Left cardiac atrium (tissue), 4 donors: ENCODE results near the gene PRMT1. TPM values are rescaled to one million over a fixed set of nuclear protein-coding genes. Genes with fewer than 3 reads are reported as not detected.
"Not testable (repeated sequence)": the region's sequence is repeated elsewhere in the genome, so short reads cannot be mapped to it uniquely, and the experiment has no call there.

Source experiments
- ATAC-seq, 2 donors: fragments of 200-7000 bp; cut with Tn5 transposase; one replicate each; pipeline ENCODE4 v1.9.1; 2020; ENCODE audit warnings: mild to moderate bottlenecking in 2 of 2, moderate library complexity in 2 of 2
- DNase-seq: peaks from one replicate; pipeline ENCODE4 v3.0.0-alpha.2; 2020
- intact Hi-C, 2 donors: fragments of 100-400 bp; cut with DNase I; formaldehyde crosslinking; loops; one replicate each; pipeline versions ENCODE4 v1.14.1 to v1.15.1; 2022 to 2023
- microRNA-seq, 2 donors: library from miRNA; unstranded; fragments of <30 nt; microRNA quantifications; one replicate each; pipeline ENCODE4 v1.2.0, GENCODE V29; 2020
- total RNA-seq, 2 donors: library from RNA; stranded (reverse); fragmentation: NEBNext Ultra II Directional; extraction: Animal tissue kit (Norgen Biotek cat#: 25700); gene quantifications; one replicate each; pipeline ENCODE4 v1.2.1, GENCODE V29; 2021
- donor health status: DM: no; HTN: yes; CAD: no.
- donor health status: DM: no; HTN: yes; CAD: no; lungs with severe emphysema.
- donor health status: DM: yes; HTN: yes; CAD: no.
- donor health status: Dilated cardiomyopathy.

PRMT1 gene
- total RNA-seq, 2 donors from 2014 or later, result 137 to 159 TPM

- intact Hi-C loops, result no loop called here
- DNase-seq (no peak), ATAC-seq (no peak)
Measured at GRCh38 chr19:49704888-49705642, 28.0 kb downstream of the PRMT1 start.

- intact Hi-C loops, result no loop called here
Measured at GRCh38 chr19:49705919-49706318, 28.8 kb downstream of the PRMT1 start.

GRCh38 chr19:49710372-49710951 lies 33.4 kb downstream of the PRMT1 start:
- no peak for ATAC-seq
- no peak for DNase-seq
- intact Hi-C loops, result no loop called here

More at GRCh38 chr19:49705919-49706318, 28.8 kb downstream of the PRMT1 start:
- ATAC-seq (no peak), DNase-seq (no peak)

- ATAC-seq, result peak; percentile 53 to 54
- peak; percentile 59 for DNase-seq
- intact Hi-C loops, result no loop called here
Measured at GRCh38 chr19:49712397-49712859, 35.4 kb downstream of the PRMT1 start.

- intact Hi-C loops, result no loop called here
- no peak for ATAC-seq
- no peak for DNase-seq
Measured at GRCh38 chr19:49713236-49713845, 36.3 kb downstream of the PRMT1 start.

GRCh38 chr19:49716154-49716553 lies 39.1 kb downstream of the PRMT1 start:
- ATAC-seq (no peak), DNase-seq (no peak)
- intact Hi-C loops, result no loop called here

GRCh38 chr19:49718511-49718910 lies 41.4 kb downstream of the PRMT1 start:
- ATAC-seq (no peak), DNase-seq (no peak)
- intact Hi-C loops, result no loop called here

GRCh38 chr19:49718991-49719390 lies 41.9 kb downstream of the PRMT1 start:
- ATAC-seq, result no peak
- no peak for DNase-seq
- intact Hi-C loops, result no loop called here

- intact Hi-C loops, DNase-seq, ATAC-seq: not testable (repeated sequence)
Measured at GRCh38 chr19:49719420-49719819, 42.3 kb downstream of the PRMT1 start.

- peak; percentile 80 for DNase-seq
- intact Hi-C loops, result no loop called here
- peak; percentile 88 to 95 for ATAC-seq
Measured at GRCh38 chr19:49727217-49728030, 50.4 kb downstream of the PRMT1 start.

- ATAC-seq (no peak), DNase-seq (no peak)
- intact Hi-C loops, result no loop called here
Measured at GRCh38 chr19:49730166-49730565, 53.1 kb downstream of the PRMT1 start.

Small RNA genes lying within 50 kb of the gene (microRNA-seq; reads per million reads assigned to microRNA genes)
- 0 to 0.27 reads per million in 2 donors for gene MIR5088

Other genes starting within 250 kb of the PRMT1 start
- gene SLC17A7, start 235.7 kb upstream of the PRMT1 start, total RNA-seq, result 1 to 10 TPM; 1.7 to 2.5 TPM
- gene PIH1D1, start 225.5 kb upstream of the PRMT1 start, total RNA-seq, result 10 to 100 TPM; 32.2 to 42.5 TPM
- 10 to 100 TPM; 16.8 to 17.5 TPM for gene ALDH16A1, start 224.0 kb upstream of the PRMT1 start, total RNA-seq
- gene FLT3LG, start 203.1 kb upstream of the PRMT1 start, total RNA-seq, result 1 to 10 TPM; 4.9 to 6.0 TPM
- gene RPL13A, start 189.7 kb upstream of the PRMT1 start, total RNA-seq, result 1,000 to 10,000 TPM; 1,559 to 1,594 TPM
- 1,000 to 10,000 TPM; 1,060 to 1,184 TPM for gene RPS11, start 180.8 kb upstream of the PRMT1 start, total RNA-seq
- gene FCGRT, start 164.6 kb upstream of the PRMT1 start, total RNA-seq, result 100 to 1,000 TPM; 156 to 202 TPM
- gene RCN3, start 149.3 kb upstream of the PRMT1 start, total RNA-seq, result 10 to 100 TPM; 27.3 to 34.9 TPM
- 10 to 100 TPM; 43.6 to 48.6 TPM for gene NOSIP, start 96.7 kb upstream of the PRMT1 start, total RNA-seq
- 1 to 10 TPM in 1 of 2 donors, under 1 TPM in 1; 0.68 to 1.1 TPM for gene PRRG2, start 96.0 kb upstream of the PRMT1 start, total RNA-seq
- 10 to 100 TPM; 12.9 to 15.9 TPM for gene PRR12, start 86.1 kb upstream of the PRMT1 start, total RNA-seq
- gene RRAS, start 37.1 kb upstream of the PRMT1 start, total RNA-seq, result 10 to 100 TPM; 85.6 to 95.0 TPM
- 10 to 100 TPM; 38.6 to 46.9 TPM for gene SCAF1, start 35.1 kb upstream of the PRMT1 start, total RNA-seq
- 10 to 100 TPM; 46.3 to 48.1 TPM for gene IRF3, start 11.4 kb upstream of the PRMT1 start, total RNA-seq
- gene BCL2L12, start 11.3 kb upstream of the PRMT1 start, total RNA-seq, result 10 to 100 TPM; 12.0 to 12.5 TPM
- 1 to 10 TPM; 1.1 to 1.2 TPM for gene ADM5, start 12.3 kb downstream of the PRMT1 start, total RNA-seq
- 1 to 10 TPM; 4.7 to 5.1 TPM for gene CPT1C, start 13.8 kb downstream of the PRMT1 start, total RNA-seq
- gene TSKS, start 86.0 kb downstream of the PRMT1 start, total RNA-seq, result 1 to 10 TPM in 1 of 2 donors, under 1 TPM in 1; 0.76 to 1.1 TPM
- gene AP2A1, start 89.7 kb downstream of the PRMT1 start, total RNA-seq, result 10 to 100 TPM; 68.0 to 77.8 TPM
- 10 to 100 TPM; 11.0 to 16.2 TPM for gene FUZ, start 136.0 kb downstream of the PRMT1 start, total RNA-seq
- 10 to 100 TPM; 48.7 to 55.6 TPM for gene MED25, start 141.0 kb downstream of the PRMT1 start, total RNA-seq
- 100 to 1,000 TPM; 113 to 122 TPM for gene PTOV1, start 173.9 kb downstream of the PRMT1 start, total RNA-seq
- 10 to 100 TPM; 38.7 to 54.5 TPM for gene PNKP, start 190.3 kb downstream of the PRMT1 start, total RNA-seq
- 10 to 100 TPM; 33.5 to 36.6 TPM for gene AKT1S1, start 200.1 kb downstream of the PRMT1 start, total RNA-seq
- 10 to 100 TPM; 28.3 to 36.0 TPM for gene TBC1D17, start 200.4 kb downstream of the PRMT1 start, total RNA-seq
- gene IL4I1, start 219.6 kb downstream of the PRMT1 start, total RNA-seq, result under 1 TPM; 0.34 to 0.38 TPM